NCI-H510A treated with DMSO at 0.1 percent for 48 hours (cell line): ENCODE data around the gene TRAF4.

Experiments used
- DNase-seq: peaks from one replicate; lab custom pipeline; 2025; lab: John Stamatoyannopoulos, UW

The TRAF4 gene

DNA sequence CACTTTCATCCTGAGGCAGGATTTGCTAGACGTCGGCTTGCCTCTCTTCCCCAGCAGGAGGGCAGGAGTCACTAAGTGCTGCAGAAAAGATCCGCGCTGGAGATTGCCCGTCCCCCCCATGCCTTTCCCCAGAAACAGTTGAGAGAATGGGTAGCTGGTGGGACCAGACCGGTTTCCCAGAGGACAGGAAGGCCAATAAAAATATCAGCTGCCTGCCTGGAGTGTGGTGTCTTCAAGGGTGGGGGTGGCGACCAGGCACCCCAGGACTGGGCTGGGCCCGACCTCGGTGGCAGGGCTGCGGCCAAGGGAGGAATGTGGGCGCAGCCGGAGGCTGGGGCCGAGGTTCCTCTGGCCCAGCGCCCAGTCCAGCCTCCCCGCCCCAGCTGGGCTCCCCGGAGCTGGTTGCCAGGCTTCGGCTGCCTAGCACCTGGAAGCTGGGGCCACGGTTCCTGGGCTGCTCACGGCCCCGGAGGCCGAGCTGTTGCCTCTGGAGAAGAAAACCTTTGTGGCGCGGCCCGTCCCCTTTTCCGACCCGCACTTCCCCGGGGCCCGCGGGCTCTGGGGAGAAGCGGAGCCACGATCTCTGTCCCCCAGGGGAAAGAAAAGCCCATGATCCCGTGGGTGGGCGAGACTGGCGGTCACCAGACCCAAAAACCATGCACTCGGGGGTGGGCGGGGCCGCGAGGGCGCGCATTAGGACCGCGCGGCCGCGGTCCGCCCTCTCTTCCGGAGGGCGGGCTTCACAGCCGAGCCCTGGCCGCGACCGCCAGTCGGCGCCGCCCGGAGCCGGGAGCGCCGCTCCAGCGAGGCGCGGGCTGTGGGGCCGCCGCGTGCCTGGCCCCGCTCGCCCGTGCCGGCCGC, at the start of gene TRAF4:
TSS of gene TRAF4 (plus strand) at position 769 of the 861 bp plus-strand sequence. CDS start 102 bp downstream, outside the sequence.
- peak; percentile 97 for DNase-seq

- DNase-seq = no peak
Measured at GRCh38 chr17:28698253-28698941, 45.4 kb upstream of the TRAF4 start.

- no peak for DNase-seq
Measured at GRCh38 chr17:28700278-28700677, 43.5 kb upstream of the TRAF4 start.

DNA sequence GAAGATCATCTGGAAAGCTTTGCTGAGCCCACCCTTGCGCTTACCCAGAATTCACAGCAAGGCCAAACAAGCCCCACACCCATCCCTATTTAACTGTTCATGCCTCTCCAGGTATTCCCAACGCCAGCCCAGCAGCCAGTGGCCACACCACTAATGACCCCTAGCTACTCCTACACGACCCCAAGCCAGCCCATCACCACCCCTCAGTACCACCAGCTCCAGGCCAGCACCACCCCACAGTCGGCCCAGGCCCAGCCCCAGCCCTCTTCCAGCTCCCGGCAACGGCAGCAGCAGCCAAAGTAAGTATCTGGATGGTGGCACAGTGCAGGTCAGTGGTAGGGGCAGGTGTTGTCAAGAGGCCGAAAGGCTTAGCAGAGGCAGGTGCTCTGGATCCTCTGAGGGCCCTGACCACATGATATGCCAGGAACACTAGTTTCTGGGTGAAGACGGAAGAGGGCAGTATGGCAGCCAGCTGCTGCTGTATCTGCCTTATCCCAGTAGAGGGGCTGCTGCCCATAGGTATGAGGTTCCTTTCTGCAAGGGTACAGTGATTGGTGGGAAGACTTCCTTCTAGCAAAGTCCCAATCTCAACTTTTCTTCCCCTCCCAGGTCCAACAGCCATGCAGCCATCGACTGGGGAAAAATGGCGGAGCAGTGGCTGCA, 42.9 kb upstream of the TRAF4 start:
- peak; percentile 76 for DNase-seq

GRCh38 chr17:28702026-28702751, 41.6 kb upstream of the TRAF4 start:
- DNase-seq = no peak

DNA sequence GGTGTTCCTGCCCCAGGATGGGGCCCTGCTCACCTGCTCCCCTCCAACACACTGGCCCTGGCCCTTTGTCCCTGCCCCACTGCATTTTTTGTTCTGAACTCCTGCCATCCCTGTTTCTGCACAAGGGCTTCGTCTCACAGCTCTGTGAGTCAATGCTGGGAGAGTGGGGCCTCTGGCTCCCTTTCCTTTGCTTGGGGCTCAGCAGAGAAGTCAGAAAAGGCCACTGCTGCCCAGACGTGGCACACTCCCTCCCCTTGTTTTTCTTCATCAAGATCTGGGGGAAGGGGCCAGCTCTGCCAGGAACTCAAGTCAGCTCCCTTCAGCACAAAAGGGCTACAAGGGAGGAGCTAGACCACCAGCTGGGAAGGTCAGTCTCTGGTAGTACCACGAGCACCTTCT, 41.1 kb upstream of the TRAF4 start:
- DNase-seq = no peak

DNA sequence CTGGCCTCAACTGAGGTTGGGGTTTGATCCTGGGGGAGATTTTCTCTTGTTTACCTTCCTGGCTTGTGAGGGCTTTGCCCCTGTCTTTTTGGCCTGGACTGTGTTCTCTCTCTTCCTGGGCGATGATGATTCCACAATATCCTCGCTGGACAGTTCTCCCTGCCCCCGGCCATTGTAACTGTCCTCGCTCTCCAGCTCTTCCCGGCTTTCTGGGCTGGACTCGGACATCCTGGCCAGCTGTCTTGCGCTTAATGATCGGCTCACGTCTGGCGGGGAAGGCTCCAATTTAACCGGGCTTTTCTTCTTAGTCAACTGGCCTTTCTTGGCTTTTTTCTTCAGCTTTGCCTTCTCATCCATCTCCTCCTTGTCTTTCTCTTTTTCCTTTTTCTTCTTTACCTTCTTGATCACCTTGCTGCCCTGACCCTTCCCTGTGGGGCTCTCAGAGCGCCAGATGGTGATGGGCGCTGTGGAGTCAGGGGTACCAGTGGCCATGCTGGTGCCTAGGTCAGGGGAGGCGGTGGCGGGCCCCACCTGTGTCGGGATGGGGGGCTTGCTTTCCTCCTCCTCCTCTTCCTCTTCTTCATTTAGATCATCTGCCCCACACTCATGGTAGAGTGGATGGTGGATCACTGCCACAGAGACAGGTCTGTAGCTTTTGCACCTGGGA, 40.1 kb upstream of the TRAF4 start:
- DNase-seq = no peak

GRCh38 chr17:28704219-28704858, 39.5 kb upstream of the TRAF4 start:
- DNase-seq = no peak

DNA sequence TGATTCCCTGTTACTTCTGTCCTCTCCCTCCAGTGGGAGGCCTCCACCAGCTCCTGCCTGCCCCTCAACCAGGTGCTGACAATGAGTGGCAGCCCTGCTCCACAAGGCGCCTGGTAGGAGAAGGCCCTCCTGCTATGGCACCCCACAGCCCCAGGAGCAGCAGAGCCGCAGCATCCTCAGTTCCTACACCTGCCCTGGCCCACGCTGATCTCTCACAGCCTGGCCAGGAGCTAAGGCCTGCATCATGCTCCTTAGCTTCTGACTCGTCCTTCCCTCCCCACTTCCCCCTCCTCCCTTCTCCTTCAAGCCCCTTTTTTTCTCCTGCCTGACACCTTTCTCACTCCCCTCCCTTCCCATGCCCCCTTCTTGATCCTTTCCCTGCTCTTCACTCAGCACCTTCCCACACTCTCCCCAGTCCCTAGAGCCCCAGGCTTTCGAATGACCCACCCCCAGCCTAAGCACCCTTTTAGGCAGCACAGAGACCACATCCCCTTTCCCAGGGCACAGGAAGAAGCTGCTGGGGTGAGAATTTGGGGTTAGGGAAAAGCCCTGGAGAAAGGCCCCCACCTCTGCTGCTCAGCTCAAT, 38.6 kb upstream of the TRAF4 start:
- DNase-seq = no peak

DNA sequence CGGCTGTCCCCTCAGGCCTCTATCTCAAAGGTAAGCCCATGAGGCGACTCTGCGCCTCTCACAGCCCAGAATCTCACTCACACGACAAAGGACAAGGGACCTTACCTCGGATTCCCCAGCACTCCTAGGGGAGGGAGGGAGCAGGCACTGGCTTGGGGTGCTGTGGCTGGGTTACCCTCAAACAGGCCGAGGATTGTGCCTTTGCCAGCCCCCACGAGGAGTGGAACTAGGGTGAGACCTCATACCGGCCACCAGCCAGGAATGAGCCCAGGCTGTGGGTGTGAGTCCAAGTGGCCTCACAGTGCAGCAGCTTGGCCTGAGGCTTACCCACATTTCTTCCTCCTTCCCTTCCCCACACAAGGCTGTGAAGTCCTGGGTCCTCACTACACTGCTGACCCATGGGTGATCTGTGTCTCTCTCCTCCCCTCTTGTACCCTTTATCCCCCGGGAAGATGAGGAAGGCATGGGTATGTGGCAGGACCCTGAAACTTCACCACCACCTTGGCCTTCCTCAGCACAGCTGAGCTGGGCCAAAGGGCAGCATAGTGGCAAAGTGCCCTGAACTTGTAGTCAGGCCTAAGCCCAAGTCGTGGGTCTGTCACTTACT, 38.0 kb upstream of the TRAF4 start:
- DNase-seq = no peak

DNA sequence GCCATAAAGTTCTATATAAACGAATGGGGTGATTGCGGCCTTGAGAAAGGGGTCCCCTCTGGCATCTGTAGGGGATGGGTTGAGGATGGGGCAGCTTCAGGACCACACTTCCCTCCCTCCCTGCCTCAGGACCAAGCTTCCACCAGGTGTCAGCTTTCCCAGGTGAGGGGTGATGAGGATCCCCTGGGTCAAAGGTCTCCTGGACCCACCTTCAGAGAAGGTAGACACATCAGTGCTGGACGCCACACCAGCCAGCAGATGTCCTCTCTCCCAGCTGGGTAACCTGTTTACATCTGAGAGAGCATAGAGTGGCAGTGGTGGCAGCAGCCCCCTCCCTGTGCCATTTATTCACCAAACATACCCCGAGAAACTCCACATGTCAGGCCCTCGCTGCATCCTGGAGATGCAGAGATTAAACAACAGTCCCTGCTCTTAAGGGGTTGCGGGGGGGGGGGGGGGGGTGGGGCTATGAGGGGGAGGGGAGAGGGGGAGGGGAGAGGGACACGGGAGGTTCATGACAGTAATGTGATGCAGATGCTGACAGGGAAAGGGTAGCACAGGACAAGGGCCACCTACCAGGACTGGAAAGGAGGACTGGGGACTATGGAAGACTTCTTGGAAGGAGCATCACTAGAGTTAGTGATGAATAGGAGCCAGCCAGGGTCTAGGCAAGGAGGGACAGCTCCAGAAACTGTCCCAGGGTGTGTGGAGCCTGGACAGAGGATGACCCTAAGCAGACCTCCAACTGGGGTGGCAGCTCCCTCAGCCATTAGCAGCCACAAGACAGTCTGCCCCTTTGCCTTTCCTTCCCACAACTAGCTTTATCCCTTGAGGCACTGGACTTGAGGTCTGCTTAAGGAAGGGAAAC, 37.1 kb upstream of the TRAF4 start:
- DNase-seq = no peak

DNA sequence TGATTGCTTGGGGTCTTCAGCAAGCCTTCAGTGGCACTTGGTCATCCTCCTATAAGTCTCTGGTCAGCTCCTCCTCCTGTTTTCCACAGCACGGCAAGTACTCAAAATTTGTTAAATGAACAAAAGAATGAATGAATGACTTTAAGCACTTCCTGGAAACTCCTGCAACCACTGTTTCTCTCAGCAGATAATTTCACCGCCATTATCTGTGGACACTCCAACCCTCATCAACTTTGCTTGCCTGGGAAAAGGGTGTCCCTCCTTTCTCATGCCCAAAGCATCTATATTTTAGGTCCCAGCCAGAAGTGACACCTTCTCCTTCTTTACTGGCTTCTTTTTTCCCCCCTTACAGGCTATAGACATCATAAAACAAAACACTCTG, 36.5 kb upstream of the TRAF4 start:
- no peak for DNase-seq

- peak; percentile 92 for DNase-seq
Measured at GRCh38 chr17:28710861-28711722, 32.7 kb upstream of the TRAF4 start.

GRCh38 chr17:28711723-28712031, 32.1 kb upstream of the TRAF4 start, which contains the start of gene PROCA1:
Gene PROCA1, minus strand, starts transcription at chr17:28711888. Its CDS starts 228 bp downstream, at chr17:28711660.
- DNase-seq = no peak

DNA sequence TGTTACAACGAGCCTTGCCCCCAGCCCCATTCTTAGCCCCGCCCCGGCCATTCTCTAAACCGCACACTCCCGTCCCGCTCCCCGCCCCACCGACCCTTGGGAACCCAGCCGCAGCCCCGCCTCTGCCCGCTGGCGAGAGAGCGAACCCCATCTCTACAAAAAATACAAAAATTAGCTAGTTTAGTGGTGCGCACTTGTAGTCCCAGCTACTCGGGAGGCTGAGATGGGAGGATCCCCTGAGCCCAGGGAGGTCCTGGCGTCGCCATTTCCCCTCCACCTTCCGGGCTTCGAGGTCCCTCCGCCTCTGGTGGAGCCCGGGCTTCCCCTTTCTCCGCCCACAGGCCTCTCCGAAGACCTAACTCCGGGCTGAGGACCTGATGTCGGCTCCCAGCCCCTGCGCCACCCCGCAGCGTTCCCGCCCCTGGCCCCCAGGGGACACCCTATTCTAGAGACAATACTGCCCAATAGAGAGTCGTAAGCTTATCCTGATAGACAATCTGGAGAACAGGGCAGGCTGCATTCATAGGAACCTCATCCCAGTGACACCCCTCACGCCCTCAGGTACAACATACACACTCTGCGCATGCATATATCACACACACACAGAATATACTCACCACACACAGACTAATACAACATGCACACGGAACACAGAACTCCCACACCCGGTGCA, 31.6 kb upstream of the TRAF4 start:
- no peak for DNase-seq

DNA sequence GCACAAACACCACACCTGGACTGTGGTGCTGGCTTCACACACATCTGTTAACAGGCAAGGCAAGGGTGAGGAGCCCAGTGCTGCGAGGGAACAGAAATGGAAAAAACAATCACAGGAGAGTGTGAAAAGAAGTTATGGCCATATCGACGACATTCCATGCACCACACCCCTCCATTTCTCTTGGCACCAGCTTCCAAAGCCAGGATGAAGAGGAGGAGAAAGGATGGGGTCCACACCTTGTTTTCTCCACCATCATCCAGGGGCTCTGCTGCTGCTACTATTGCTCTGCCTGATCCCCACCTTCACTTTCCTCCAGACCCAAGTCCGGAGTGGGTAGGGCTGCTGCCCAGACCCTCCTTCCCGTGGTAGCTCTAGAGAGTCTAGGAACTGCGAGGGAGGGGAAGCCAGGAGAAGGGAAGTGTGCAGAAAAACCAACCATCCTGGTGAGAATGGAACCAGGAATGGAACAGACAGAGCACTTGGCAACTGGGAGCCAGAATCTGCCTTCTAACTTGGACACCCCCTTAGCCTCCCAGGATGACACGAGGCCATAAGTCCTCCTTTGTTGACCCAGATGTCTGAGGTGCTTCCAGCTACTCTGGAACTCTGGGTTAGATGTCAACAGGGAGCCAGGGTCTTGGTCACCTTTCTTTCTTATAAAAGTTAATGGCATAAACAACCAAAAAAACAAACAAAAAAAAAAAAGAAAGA, 31.0 kb upstream of the TRAF4 start:
- DNase-seq = no peak

GRCh38 chr17:28714281-28714680, 29.5 kb upstream of the TRAF4 start:
- no peak for DNase-seq
